Naive thymus-derived CD8-positive, alpha-beta T cell (primary cell): ENCODE data around the gene SERTAD3. TPM values are rescaled to one million over a fixed set of nuclear protein-coding genes. Genes with fewer than 3 reads are reported as not detected.
A peak's percentile ranks its signal among the peaks of the same experiment; 100 is the strongest.
"Not testable (repeated sequence)": the region's sequence is repeated elsewhere in the genome, so short reads cannot be mapped to it uniquely, and the experiment has no call there.

Experiments used
- ATAC-seq, 2 donors: fragments of 150-1000 bp; cut with Tn5 transposase in 1 of 2; sonication (Bioruptor Pico), chemical (Tn5 transposase) in 1 of 2; 1 replicate in 1 of 2; 2 replicates in 1 of 2; pipeline ENCODE4 v1.10.0; 2021; ENCODE audit warnings: mild to moderate bottlenecking in 2 of 2, moderate library complexity in 2 of 2
- POLR2A ChIA-PET: fragments of 350-600 bp; sonication (Branson Sonifier 250); formaldehyde crosslinking; loops from one replicate; lab custom pipeline; 2021; ENCODE audit warnings: antibody characterized with exemption; lab: Charles Lee
- DNase-seq, 10 donors: peaks; one replicate each; pipeline versions ENCODE4 v3.0.0 to v3.0.0-alpha.2; 2020 to 2022
- H3K27ac Mint-ChIP-seq, 10 donors: one replicate each; pipeline ENCODE4 v1.8.0; 2020 to 2022; ENCODE audit warnings: mild to moderate bottlenecking in 10 of 10, mixed read lengths in 10 of 10, moderate library complexity in 4 of 10, inconsistent platforms in 1 of 10
- H3K27me3 Mint-ChIP-seq, 5 donors: one replicate each; pipeline ENCODE4 v1.8.0; 2021 to 2022; ENCODE audit warnings: mixed read lengths in 5 of 5
- H3K36me3 Mint-ChIP-seq, 3 donors: one replicate each; pipeline ENCODE4 v1.8.0; 2020 to 2022; ENCODE audit warnings: mixed read lengths in 3 of 3, mild to moderate bottlenecking in 2 of 3, inconsistent platforms in 1 of 3
- H3K4me1 Mint-ChIP-seq, 4 donors: one replicate each; pipeline ENCODE4 v1.8.0; 2021 to 2022; ENCODE audit warnings: mixed read lengths in 4 of 4
- H3K4me3 Mint-ChIP-seq, 10 donors: one replicate each; pipeline ENCODE4 v1.8.0; 2020 to 2022; ENCODE audit warnings: mild to moderate bottlenecking in 10 of 10, mixed read lengths in 10 of 10, moderate library complexity in 6 of 10, inconsistent platforms in 1 of 10
- H3K9me3 Mint-ChIP-seq, 9 donors: one replicate each; pipeline ENCODE4 v1.8.0; 2020 to 2022; ENCODE audit warnings: mixed read lengths in 9 of 9, mild to moderate bottlenecking in 3 of 9, inconsistent platforms in 1 of 9, moderate library complexity in 1 of 9
- polyA plus RNA-seq, 3 donors: library from polyadenylated mRNA; unstranded; fragments of 300-500 nt; fragmentation: Illumina TruSeq; gene quantifications; one replicate each; pipeline ENCODE4 v1.2.3, GENCODE V29; 2021
- total RNA-seq, 8 experiments: library from RNA in 2 of 8; stranded (reverse) in 2 of 8; gene quantifications; one replicate each; pipeline ENCODE4 v1.2.3 and lab custom pipeline; 2021 to 2026

The SERTAD3 gene
- total and polyA plus RNA-seq, 5 experiments from 2014 or later, result 2.3 to 10.6 (median 9.2) TPM

DNA sequence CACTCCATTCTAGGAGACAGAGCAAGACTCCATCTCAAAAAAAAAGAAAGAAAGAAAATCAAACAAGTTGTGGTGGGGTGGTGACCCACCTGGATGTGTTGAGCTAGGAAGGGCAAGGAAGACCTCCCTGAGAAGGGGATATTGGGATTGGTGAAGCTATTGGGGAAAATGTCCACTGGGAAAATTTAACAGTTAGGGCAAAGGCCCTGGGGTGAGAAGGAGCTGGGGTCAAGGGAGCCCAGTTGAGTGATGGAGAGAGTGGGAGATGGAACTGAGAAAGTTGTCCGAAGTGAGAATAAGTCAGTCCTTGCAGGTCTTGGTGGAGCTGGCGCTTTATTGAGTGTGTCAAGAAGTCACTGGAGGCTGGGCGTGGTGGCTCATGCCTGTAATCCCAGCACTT lies 5.9 kb downstream of the SERTAD3 start:
- Mint-ChIP-seq H3K9me3 (no peaks in the 10 kb centered on the region), H3K36me3 (peaks cover 0 to 17% (median 0%) of the 10 kb centered on the region in 3 donors), H3K4me1 (peaks cover 19 to 36% (median 29%) of the 10 kb centered on the region in 4 donors), H3K4me3 (peak overlapping the region in 1 of 10 donors; percentile 20), H3K27ac (peak overlapping the region in 2 of 10 donors; percentile 5 to 20), H3K27me3 (no peaks in the 10 kb centered on the region)
- POLR2A ChIA-PET, result interaction anchor here (1.6 kb wide), 1 partner anchor 13 kb away, joined by 7 read pairs; the partner anchor contains the start of gene SERTAD1
- ATAC-seq (no peak), DNase-seq (no peak)

DNA sequence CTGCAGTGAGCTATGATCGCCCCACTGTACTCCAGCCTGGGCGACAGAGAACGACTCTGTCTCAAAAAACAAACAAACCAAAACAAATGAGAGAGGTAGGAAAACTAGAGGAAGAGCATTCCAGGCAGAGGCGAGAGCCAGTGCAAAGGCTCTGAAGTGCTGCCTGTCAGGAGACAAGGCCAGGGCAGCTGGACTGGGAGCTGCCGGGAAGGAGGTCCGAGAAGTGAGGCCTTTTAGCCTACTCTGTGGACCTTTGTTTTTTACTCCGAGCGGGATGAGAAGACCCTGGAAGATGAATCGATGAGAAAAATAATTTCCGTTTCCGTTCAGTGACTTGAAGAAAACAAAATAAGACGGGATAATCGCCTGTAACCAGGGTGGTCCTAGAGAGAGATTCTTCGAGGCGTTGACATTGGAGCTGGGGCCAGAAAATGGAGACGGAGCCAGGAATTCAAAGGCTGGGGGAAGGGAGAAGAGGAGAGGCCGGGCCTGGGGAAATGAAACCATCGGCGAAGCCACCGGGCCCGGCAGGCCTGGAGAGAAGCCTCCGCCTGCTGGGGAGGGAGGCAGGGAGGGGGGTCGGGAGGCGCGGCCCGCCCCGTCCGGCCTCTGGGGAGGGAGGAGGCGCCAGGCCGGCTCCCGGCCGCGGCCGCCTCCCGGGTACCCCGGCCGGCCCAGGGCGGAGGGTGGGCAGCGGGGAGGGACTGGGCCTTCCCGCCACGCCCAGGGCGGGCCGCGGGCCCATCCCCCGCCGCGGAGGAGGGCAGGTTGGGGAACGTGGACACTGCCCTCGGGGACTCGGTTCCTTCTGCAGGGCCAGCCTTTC lies 10.5 kb downstream of the SERTAD3 start:
- Mint-ChIP-seq H3K9me3 (no peaks in the 10 kb centered on the region), H3K27ac (peak overlapping the region; percentile 94 to 100 (median 98)), H3K36me3 (no peaks in the 10 kb centered on the region), H3K27me3 (no peaks in the 10 kb centered on the region), H3K4me3 (peak overlapping the region; percentile 89 to 99 (median 95)), H3K4me1 (peaks cover 10 to 27% (median 15%) of the 10 kb centered on the region in 4 donors)
- POLR2A ChIA-PET, result interaction anchor here (0.6 to 4.4 kb wide), 6 partner anchors 8 to 189 kb away, joined by 4 to 32 read pairs (median 6); partner anchors contain the start of genes SERTAD1 and SERTAD3
- DNase-seq (peak in 8 of 10 donors; percentile 26 to 61 (median 47)), ATAC-seq (peak; percentile 86 to 90)

GRCh38 chr19:40432760-40433159 lies 11.4 kb downstream of the SERTAD3 start:
- not testable (repeated sequence) for H3K36me3 Mint-ChIP-seq, H3K9me3 Mint-ChIP-seq, ATAC-seq, DNase-seq, H3K27me3 Mint-ChIP-seq
- Mint-ChIP-seq H3K27ac (peak overlapping the region in 9 of 10 donors; percentile 15 to 100 (median 97)), H3K4me3 (peak overlapping the region; percentile 89 to 99 (median 95)), H3K4me1 (peaks cover 7 to 27% (median 14%) of the 10 kb centered on the region in 4 donors)
- POLR2A ChIA-PET, result interaction anchor here (0.7 to 4.4 kb wide), 5 partner anchors 9 to 161 kb away, joined by 3 to 32 read pairs (median 7); partner anchors contain the start of gene SERTAD3

GRCh38 chr19:40431698-40432097 lies 12.4 kb downstream of the SERTAD3 start:
- H3K27ac Mint-ChIP-seq, result peak overlapping the region in 3 of 10 donors; percentile 10 to 43 (median 27)
- H3K9me3 Mint-ChIP-seq, result no peaks in the 10 kb centered on the region
- ATAC-seq (no peak), DNase-seq (no peak)
- no peaks in the 10 kb centered on the region for H3K27me3 Mint-ChIP-seq
- peaks cover 7 to 30% (median 14%) of the 10 kb centered on the region in 4 donors for H3K4me1 Mint-ChIP-seq
- H3K4me3 Mint-ChIP-seq, result peak overlapping the region in 6 of 10 donors; percentile 10 to 56 (median 17)
- POLR2A ChIA-PET, result interaction anchor here (0.7 to 4.4 kb wide), 4 partner anchors 11 to 497 kb away, joined by 3 to 32 read pairs (median 5); partner anchors contain the start of genes SERTAD3 and SPTBN4
- no peaks in the 10 kb centered on the region for H3K36me3 Mint-ChIP-seq

- not testable (repeated sequence) for H3K36me3 Mint-ChIP-seq, DNase-seq, ATAC-seq, H3K9me3 Mint-ChIP-seq, H3K27ac Mint-ChIP-seq, H3K4me3 Mint-ChIP-seq, H3K27me3 Mint-ChIP-seq
- peaks cover 7 to 31% (median 18%) of the 10 kb centered on the region in 4 donors for H3K4me1 Mint-ChIP-seq
- POLR2A ChIA-PET, result interaction anchor here (1.9 kb wide), 1 partner anchor 9 kb away, joined by 5 read pairs; no protein-coding TSS in a partner anchor
Measured at GRCh38 chr19:40430242-40430641, 13.9 kb downstream of the SERTAD3 start.

DNA sequence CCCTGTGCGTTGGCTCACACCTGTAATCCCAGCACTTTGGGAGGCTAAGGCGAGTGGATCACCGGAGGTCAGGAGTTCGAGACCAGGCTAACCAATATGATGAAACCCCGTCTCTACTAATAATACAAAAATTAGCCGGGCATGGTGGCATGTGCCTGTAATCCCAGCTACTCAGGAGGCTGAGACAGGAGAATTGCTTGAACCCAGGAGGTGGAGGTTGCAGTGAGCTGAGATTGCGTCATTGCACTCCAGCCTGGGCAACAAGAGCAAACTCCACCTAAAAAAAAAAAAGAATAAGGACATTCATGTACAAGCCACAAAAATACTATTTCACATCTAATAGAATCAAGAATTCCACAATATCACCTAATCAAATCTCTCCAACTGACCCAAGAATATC lies 15.9 kb downstream of the SERTAD3 start:
- not testable (repeated sequence) for H3K27ac Mint-ChIP-seq, H3K9me3 Mint-ChIP-seq, H3K4me3 Mint-ChIP-seq, ATAC-seq, H3K27me3 Mint-ChIP-seq, H3K36me3 Mint-ChIP-seq, DNase-seq
- peaks cover 8 to 27% (median 21%) of the 10 kb centered on the region in 4 donors for H3K4me1 Mint-ChIP-seq
- POLR2A ChIA-PET, result interaction anchor here (0.7 to 4.5 kb wide), 2 partner anchors 14 to 1286 kb away, joined by 5 to 61 read pairs; partner anchors contain the start of gene SERTAD3

DNA sequence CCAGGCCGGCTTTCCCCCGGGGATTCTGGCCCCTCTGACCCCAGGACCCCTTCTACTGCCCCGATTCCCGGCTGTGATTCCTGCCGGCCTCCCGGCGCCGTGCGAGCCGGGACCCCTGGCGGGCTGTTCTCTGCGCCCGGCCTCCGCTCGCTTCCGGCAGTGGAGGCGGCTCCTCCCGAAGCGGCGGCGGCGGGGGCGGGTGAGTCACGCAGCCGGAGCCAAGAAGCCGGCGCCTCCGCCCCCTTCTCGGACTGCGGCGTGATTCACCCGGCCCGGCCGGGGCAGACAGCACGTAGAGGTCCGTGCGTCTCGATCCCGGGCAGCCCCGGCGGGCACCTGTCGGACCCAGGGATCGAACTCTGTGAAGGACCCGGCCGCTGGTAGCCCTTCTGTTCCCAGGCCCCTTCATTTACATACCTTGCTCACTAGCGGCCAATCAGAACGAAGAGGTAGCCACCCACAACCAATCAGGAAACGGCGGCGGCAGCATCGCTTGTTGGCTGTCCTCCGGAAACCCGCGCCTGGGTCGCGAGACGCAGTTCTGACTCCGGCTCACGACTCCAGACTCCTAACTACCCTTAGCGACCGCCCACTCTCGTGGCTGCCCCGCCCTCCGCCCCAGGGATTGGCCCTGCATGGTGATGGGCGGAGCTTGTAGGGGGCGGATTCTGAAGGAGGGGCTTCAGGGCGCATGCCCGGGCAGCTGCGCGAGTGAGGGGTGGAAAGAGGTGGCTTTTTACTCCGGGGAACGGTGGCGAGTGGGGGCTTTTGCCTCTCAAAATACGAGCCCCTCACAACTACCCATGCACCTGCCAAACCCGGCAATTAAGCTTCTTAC lies 18.5 kb downstream of the SERTAD3 start, which contains the start of gene SERTAD1:
SERTAD1 (minus strand) TSS at position 543 of the 838 bp plus-strand sequence. CDS start 2,446 bp downstream, outside the sequence.
- Mint-ChIP-seq H3K36me3 (peaks cover 0 to 6% (median 0%) of the 10 kb centered on the region in 3 donors), H3K9me3 (no peaks in the 10 kb centered on the region), H3K4me1 (peaks cover 8 to 33% (median 22%) of the 10 kb centered on the region in 4 donors), H3K27me3 (peaks cover 0 to 2% (median 0%) of the 10 kb centered on the region in 5 donors), H3K4me3 (peak within 1 kb of the TSS; percentile 86 to 98 (median 94)), H3K27ac (peak within 1 kb of the TSS; percentile 91 to 100 (median 98))
- POLR2A ChIA-PET, result interaction anchor here (0.6 to 5.5 kb wide), 18 partner anchors 7 to 972 kb away, joined by 3 to 73 read pairs (median 5); partner anchors contain the start of genes AKT2, BLVRB, C19orf47 and HNRNPUL1
- DNase-seq (peak; percentile 98 to 100 (median 100)), ATAC-seq (peak; percentile 87 to 92)

DNA sequence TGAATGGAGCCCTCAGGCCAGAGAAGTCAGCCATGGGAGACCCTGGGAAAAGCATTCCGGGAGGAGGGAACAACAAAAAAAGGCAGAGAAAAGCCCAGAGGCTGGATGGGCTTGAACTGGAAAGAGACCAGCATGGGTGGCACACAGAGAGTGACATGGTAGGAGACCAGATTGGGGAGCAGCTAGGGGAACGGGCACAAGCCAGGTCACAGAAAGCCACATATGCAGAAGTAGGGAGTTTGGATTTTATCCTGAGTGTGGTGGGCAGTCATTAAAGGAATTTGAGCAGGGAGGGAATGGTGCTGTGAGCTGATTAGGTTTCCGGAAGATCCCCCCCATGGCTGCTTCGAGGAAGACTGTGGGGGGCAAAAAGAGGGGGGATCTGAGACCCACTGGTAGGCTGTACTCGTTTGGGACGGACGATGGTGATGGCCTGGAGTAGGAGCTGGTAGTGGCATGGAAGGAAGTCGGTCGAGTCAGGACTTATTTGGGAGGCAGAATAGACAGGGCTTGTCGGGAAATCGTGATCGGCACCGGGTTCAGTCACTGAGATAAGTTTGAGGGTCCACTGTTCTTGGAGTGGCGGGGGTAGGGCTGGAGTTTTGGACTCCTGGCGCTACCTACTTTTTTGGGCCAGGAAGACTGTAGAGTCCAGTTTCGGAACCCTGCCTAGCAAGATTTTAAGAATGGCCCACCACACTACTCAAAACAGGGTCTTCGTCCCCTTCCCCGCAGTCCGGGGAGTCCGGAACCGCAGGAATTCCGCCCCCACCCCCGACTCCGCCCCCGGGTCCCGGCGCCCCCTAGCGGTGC lies 19.3 kb downstream of the SERTAD3 start:
- DNase-seq (peak in 1 of 10 donors; percentile 12), ATAC-seq (no peak)
- peaks cover 8 to 35% (median 23%) of the 10 kb centered on the region in 4 donors for H3K4me1 Mint-ChIP-seq
- POLR2A ChIA-PET, result interaction anchor here (1.4 to 5.5 kb wide), 7 partner anchors 8 to 838 kb away, joined by 3 to 73 read pairs (median 8); partner anchors contain the start of genes BLVRB, SERTAD3 and SPTBN4
- peak overlapping the region; percentile 91 to 100 (median 98) for H3K27ac Mint-ChIP-seq
- H3K4me3 Mint-ChIP-seq, result peak overlapping the region; percentile 86 to 98 (median 94)
- no peaks in the 10 kb centered on the region for H3K9me3 Mint-ChIP-seq
- peaks cover 0 to 6% (median 0%) of the 10 kb centered on the region in 3 donors for H3K36me3 Mint-ChIP-seq
- peaks cover 0 to 2% (median 0%) of the 10 kb centered on the region in 5 donors for H3K27me3 Mint-ChIP-seq

DNA sequence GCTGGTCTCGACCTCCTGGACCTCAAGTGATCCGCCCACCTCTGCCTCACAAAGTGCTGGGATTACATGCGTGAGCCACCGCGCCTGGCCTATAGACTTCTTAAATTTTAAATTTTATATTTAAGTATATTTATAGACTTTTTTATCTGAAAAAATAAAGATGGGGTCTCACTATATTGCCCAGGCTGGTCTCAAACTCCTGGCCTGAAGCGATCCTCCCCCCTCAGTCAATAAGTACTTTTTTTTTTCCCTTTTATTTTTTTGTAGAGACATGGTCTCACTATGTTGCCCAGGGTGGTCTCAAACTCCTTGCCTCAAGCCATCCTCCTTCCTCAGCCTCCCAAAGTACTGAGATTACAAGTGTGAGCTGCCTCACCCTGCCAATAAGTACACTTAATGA lies 20.2 kb downstream of the SERTAD3 start:
- no peak for ATAC-seq
- peaks cover 0 to 6% (median 0%) of the 10 kb centered on the region in 3 donors for H3K36me3 Mint-ChIP-seq
- H3K9me3 Mint-ChIP-seq, result no peaks in the 10 kb centered on the region
- peaks cover 9 to 38% (median 26%) of the 10 kb centered on the region in 4 donors for H3K4me1 Mint-ChIP-seq
- POLR2A ChIA-PET, result interaction anchor here (1.4 to 5.5 kb wide), 6 partner anchors 9 to 839 kb away, joined by 3 to 73 read pairs (median 8); partner anchors contain the start of genes BLVRB, SERTAD3 and SPTBN4
- H3K4me3 Mint-ChIP-seq, result peak overlapping the region in 8 of 10 donors; percentile 18 to 97 (median 68)
- peaks cover 0 to 2% (median 0%) of the 10 kb centered on the region in 5 donors for H3K27me3 Mint-ChIP-seq
- peak overlapping the region; percentile 73 to 100 (median 86) for H3K27ac Mint-ChIP-seq
- no peak for DNase-seq

GRCh38 chr19:40422748-40423566 lies 21.2 kb downstream of the SERTAD3 start:
- peak overlapping the region; percentile 15 to 98 (median 94) for H3K27ac Mint-ChIP-seq
- peaks cover 0 to 2% (median 0%) of the 10 kb centered on the region in 5 donors for H3K27me3 Mint-ChIP-seq
- DNase-seq (peak in 1 of 10 donors; percentile 61), ATAC-seq (no peak)
- peaks cover 0 to 6% (median 0%) of the 10 kb centered on the region in 3 donors for H3K36me3 Mint-ChIP-seq
- peaks cover 9 to 42% (median 30%) of the 10 kb centered on the region in 4 donors for H3K4me1 Mint-ChIP-seq
- peak overlapping the region in 8 of 10 donors; percentile 19 to 93 (median 69) for H3K4me3 Mint-ChIP-seq
- no peaks in the 10 kb centered on the region for H3K9me3 Mint-ChIP-seq
- POLR2A ChIA-PET, result interaction anchor here (0.6 to 5.5 kb wide), 7 partner anchors 9 to 457 kb away, joined by 3 to 73 read pairs (median 4); partner anchors contain the start of genes BLVRB, PRX, SERTAD3 and SPTBN4
